T follicular helper cell (primary cell): Measurements from ENCODE around the gene SLC25A25.
A peak's percentile ranks its signal among the peaks of the same experiment; 100 is the strongest.
"Not testable (repeated sequence)": the region's sequence is repeated elsewhere in the genome, so short reads cannot be mapped to it uniquely, and the experiment has no call there.

ENCODE experiments used
- DNase-seq: peaks from one replicate; pipeline ENCODE4 v3.0.0-alpha.2; 2020; ENCODE audit warnings: low read depth
- total RNA-seq, 2 experiments: gene quantifications; one replicate each; lab custom pipeline; 2026; lab: John Stamatoyannopoulos, UW

Gene SLC25A25
- total RNA-seq = 31.5 to 43.4 reads per million in 2 experiments

- DNase-seq = peak; percentile 100
Measured at GRCh38 chr9:128067645-128068385, at the start of gene SLC25A25. SLC25A25 (plus strand) TSS chr9:128068232; CDS start chr9:128068320, 88 bp downstream.

- DNase-seq = no peak
Measured at GRCh38 chr9:128020692-128021091, 47.3 kb upstream of the SLC25A25 start.

DNA sequence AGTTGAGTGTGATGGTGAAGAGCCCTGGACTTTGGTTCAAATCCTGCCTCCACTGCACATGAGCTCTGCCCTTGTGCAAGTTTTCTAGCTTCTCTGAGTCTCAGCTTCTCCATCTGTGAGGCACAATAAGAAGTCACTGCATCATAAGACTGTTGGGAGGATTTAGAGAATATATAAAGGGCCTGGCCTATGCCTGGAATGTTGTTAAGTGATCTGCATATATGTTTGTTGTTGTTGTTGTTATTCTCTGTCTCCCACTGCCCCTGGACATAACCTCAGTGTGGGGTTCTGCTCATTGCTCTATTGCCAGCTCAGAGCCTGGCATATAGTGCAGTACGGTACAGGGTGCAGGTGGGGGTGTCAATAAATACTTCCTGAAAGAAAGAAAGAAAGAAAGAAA lies 46.9 kb upstream of the SLC25A25 start:
- DNase-seq = no peak

DNA sequence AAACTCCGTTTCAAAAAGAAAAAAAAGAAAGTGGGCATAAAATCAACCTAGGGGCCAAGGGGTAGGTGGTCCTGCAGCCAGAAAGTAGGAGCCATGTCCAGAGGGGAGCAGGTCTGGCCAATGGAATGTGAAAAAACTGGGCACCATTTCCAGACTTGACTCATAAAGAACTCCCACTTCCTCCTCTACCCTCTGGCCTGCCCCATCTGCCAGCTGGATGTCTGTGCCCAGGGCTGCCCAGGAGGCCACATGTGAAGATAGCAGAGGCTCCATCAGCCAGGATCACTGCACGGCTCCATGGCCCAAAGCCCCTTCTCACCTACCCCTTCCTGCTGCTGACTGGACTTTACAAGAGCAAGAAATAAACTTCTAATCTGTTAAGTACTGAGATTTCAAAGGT lies 45.1 kb upstream of the SLC25A25 start:
- no peak for DNase-seq

- DNase-seq = not testable (repeated sequence)
Measured at GRCh38 chr9:128023671-128024070, 44.4 kb upstream of the SLC25A25 start.

DNA sequence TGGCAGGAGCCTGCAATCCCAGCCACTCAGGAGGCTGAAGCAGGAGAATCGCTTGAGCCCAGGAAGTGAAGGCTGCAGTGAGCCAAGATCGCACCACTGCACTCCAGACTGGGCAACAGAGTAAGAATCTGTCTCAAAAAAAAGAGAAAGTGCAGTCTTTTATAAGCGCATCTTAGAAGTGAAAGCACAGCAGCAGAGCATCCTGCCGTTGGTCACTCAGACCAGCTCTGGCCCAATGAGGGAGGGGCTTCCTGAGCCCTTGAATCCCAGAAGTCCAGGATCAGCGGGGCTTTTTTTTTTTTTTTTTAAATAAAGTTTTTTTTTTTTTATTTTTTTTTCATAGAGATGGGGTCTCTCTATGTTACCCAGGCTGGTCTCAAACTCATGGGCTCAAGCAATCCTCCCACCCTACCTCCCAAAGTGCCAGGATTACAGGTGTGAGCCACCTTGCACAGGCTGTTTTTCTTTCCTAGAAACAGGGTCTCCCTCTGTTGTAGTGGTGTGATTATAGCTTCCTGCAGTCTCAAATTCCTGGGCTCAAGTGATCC lies 43.2 kb upstream of the SLC25A25 start:
- DNase-seq = no peak

GRCh38 chr9:128025736-128026135 lies 42.3 kb upstream of the SLC25A25 start:
- no peak for DNase-seq

- peak; percentile 83 for DNase-seq
Measured at GRCh38 chr9:128026255-128026772, 41.7 kb upstream of the SLC25A25 start.

- DNase-seq = no peak
Measured at GRCh38 chr9:128026773-128027541, 41.1 kb upstream of the SLC25A25 start.

- no peak for DNase-seq
Measured at GRCh38 chr9:128027705-128028104, 40.3 kb upstream of the SLC25A25 start.

DNA sequence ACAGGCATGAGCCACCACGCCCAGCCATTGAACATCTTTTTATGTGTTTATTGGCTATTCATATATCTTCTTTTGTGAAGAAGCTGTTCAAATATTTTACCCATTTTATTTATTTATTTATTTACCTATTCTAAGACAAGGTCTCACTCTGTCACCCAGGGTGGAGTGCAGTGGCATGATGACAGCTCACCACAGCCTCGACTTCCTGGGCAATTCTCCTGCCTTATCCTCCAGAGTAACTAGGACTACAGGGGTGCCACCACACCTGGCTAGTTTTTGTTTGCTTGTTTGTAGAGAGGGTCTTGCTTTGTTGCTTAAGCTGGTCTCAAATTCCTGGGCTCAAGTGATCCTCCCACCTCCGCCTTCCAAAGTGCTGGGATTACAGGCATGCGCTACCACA lies 34.4 kb upstream of the SLC25A25 start:
- DNase-seq = no peak

DNA sequence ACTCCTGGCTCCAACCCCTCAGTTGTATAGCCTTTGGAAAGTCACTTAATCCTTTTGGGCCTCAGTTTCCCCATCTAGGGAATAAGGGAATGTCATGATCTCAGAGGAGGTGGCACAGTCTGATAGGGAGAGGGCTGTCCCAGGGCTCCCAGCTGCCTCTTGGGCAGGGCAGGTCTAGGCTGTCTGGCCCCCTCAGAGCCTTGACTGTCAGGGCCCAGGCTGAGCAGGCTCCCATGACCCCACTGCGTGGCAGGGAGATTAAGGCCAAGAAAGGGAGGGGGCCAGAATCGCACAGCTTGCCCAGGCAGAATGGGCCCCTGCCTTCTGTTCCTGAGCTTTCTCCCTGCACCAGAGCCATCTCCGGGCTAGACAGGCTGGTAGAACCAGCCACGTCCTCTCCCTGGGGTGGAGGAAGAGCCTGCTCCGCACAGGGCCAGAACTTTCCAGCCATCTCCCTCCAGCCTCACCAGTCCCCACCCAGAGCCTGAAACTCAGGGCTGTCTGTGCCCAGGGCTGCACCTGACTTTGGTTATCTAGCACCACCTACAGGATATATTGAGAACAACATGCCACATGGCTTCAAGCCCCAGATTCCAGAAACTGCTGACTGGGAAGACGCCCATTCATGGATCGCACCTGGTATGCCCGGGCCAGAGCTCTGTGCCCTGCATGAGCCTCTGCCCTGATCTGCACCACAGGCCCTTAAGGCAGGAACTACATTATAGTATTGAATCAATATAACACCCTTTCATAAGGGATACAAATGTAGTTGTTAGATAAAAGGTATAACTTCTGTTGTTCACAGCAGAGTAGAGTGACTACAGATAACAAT lies 33.0 kb upstream of the SLC25A25 start:
- peak; percentile 50 for DNase-seq

DNA sequence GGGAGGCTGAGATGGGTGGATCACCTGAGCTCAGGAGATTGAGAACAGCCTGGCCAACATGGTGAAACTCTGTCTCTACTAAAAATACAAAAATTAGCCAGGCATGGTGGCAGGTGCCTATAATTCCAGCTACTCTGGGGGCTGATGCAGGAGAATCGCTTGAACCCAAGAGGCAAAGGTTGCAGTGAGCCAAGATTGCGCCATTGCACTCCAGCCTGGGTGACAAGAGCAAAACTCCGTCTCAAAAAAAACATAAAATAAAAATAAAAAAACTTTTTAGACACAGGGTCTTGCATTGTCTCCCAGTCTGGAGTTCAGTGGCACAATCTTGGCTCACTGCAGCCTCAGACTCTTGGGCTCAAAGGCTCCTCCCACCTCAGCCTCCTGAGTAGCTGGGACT lies 31.5 kb upstream of the SLC25A25 start:
- not testable (repeated sequence) for DNase-seq

- not testable (repeated sequence) for DNase-seq
Measured at GRCh38 chr9:128040783-128041182, 27.2 kb upstream of the SLC25A25 start.

- no peak for DNase-seq
Measured at GRCh38 chr9:128042043-128042442, 26.0 kb upstream of the SLC25A25 start.

GRCh38 chr9:128043467-128043868 lies 24.6 kb upstream of the SLC25A25 start:
- no peak for DNase-seq

- DNase-seq = not testable (repeated sequence)
Measured at GRCh38 chr9:128045409-128045808, 22.6 kb upstream of the SLC25A25 start.

DNA sequence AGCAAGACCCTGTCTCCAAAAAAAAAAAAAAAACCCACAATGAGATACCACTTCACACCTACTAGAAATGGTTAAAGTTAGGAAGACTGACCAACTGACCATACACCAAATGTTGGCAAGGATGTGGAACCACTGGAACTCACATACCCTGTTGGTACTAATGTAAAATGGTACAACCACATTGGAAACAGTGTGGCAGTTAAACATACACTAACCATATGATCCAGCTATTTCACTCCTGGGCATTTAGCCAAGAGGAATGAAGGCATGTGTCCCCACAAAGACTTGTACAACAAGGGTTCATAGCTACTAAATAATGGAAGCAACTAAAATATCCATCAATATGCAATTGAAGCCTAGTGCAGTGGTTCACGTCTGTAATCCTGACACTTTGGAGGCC lies 22.2 kb upstream of the SLC25A25 start:
- no peak for DNase-seq

DNA sequence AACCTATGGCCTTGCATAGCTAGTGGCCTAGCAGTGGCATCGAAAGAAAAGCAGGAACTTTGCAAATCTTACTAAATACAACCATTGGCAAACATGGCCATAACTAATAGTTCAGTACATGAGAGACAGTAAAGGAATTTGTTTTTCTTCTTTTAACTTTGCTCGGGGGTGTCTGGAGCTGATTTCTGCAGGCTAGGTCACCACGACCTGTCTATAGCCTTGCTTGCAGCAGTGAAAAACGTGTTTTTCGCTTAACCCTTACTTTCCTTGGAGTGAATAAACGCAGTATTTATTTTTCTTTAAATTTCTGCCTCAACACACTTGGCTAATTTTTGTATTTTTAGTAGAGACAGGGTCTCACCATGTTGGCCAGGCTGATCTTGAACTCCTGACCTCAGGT lies 20.8 kb upstream of the SLC25A25 start:
- no peak for DNase-seq

GRCh38 chr9:128048663-128049062 lies 19.4 kb upstream of the SLC25A25 start:
- DNase-seq = no peak

- no peak for DNase-seq
Measured at GRCh38 chr9:128049843-128050242, 18.2 kb upstream of the SLC25A25 start.
